DND-41 (cell line): Measurements from ENCODE around the gene PPP6R2.

ENCODE experiments used
- ATAC-seq: fragments of 200-7000 bp; cut with Tn5 transposase; 3 replicates; pipeline ENCODE4 v1.9.1; 2021; ENCODE audit warnings: low read depth; ENCODE audit not compliant: insufficient read depth
- DNase-seq: peaks from one replicate; pipeline ENCODE4 v3.0.0-alpha.2; 2020
- H2AFZ ChIP-seq: 2 replicates; pipeline ENCODE4 v1.6.0; 2012; ENCODE audit warnings: low read depth, low read length
- H3K27ac ChIP-seq: 2 replicates; pipeline ENCODE4 v1.5.1; 2012; ENCODE audit warnings: low read length, inconsistent platforms
- H3K27me3 ChIP-seq: fragments of 200-600 bp; sonication (generic); 2 replicates; pipeline ENCODE4 v1.6.0; 2012; ENCODE audit warnings: low read length, mild to moderate bottlenecking, inconsistent platforms; ENCODE audit not compliant: insufficient read depth, poor library complexity
- H3K36me3 ChIP-seq: 2 replicates; pipeline ENCODE4 v1.5.1; 2012; ENCODE audit warnings: low read length, inconsistent platforms; ENCODE audit not compliant: insufficient read depth
- H3K4me1 ChIP-seq: 2 replicates; pipeline ENCODE4 v1.5.1; 2012; ENCODE audit warnings: mild to moderate bottlenecking, low read length; ENCODE audit not compliant: insufficient read depth
- H3K4me2 ChIP-seq: 2 replicates; pipeline ENCODE4 v1.6.0; 2012; ENCODE audit warnings: mild to moderate bottlenecking, moderate library complexity, low read length, inconsistent platforms; ENCODE audit not compliant: insufficient read depth
- H3K4me3 ChIP-seq, 2 experiments: fragments of 200-600 bp in 1 of 2; shearing (Covaris generic) in 1 of 2; 2 replicates each; pipeline ENCODE4 v1.5.1; 2012 to 2016; ENCODE audit warnings: inconsistent platforms in 2 of 2, low read length in 2 of 2, mild to moderate bottlenecking in 2 of 2, low read depth in 1 of 2, moderate library complexity in 1 of 2
- H3K79me2 ChIP-seq: 2 replicates; pipeline ENCODE4 v1.6.0; 2012; ENCODE audit warnings: low read length, inconsistent platforms; ENCODE audit not compliant: insufficient read depth
- H3K9ac ChIP-seq: 2 replicates; pipeline ENCODE4 v1.6.0; 2012; ENCODE audit warnings: low read depth, mild to moderate bottlenecking, inconsistent platforms, low read length, moderate library complexity
- H3K9me3 ChIP-seq: 2 replicates; pipeline ENCODE4 v1.5.1; 2012; ENCODE audit warnings: low read length, moderate library complexity, mild to moderate bottlenecking, inconsistent platforms; ENCODE audit not compliant: insufficient read depth, severe bottlenecking
- H4K20me1 ChIP-seq: 2 replicates; pipeline ENCODE4 v1.6.0; 2012; ENCODE audit warnings: low read length; ENCODE audit not compliant: insufficient read depth
- CTCF ChIP-seq: IDR thresholded peaks from 2 replicates; pipeline ENCODE4 v1.5.1; 2012; ENCODE audit warnings: borderline replicate concordance, low read length, moderate library complexity, mild to moderate bottlenecking; ENCODE audit not compliant: poor library complexity, severe bottlenecking; ENCODE audit errors: extremely low read depth
- EZH2 ChIP-seq: IDR thresholded peaks from 3 replicates; pipeline ENCODE4 v1.6.1; 2012; ENCODE audit warnings: borderline replicate concordance, low read depth, mild to moderate bottlenecking, moderate library complexity, low read length, inconsistent platforms; ENCODE audit not compliant: severe bottlenecking

PPP6R2 gene

GRCh38 chr22:50486561-50487289, 143.6 kb downstream of the PPP6R2 start, which contains the start of gene MIOX:
MIOX (plus strand) TSS chr22:50486859; CDS start chr22:50486898, 39 bp downstream.
- H3K4me2 ChIP-seq: no peak within 1 kb of the TSS
- H2AFZ ChIP-seq: no peak within 1 kb of the TSS
- H3K36me3 ChIP-seq: no peaks in the 10 kb centered on the region
- TF ChIP-seq CTCF: no peak
- no peak for TF ChIP-seq EZH2
- no peaks in the 10 kb centered on the region for H3K79me2 ChIP-seq
- H3K27ac ChIP-seq: no peak within 1 kb of the TSS
- no peaks in the 10 kb centered on the region for H4K20me1 ChIP-seq
- no peaks in the 10 kb centered on the region for H3K4me1 ChIP-seq
- DNase-seq (no peak), ATAC-seq (no peak)
- no peaks in the 10 kb centered on the region for H3K27me3 ChIP-seq
- no peak within 1 kb of the TSS for H3K4me3 ChIP-seq
- H3K9ac ChIP-seq: no peak within 1 kb of the TSS
- H3K9me3 ChIP-seq: no peaks in the 10 kb centered on the region

GRCh38 chr22:50487290-50488005, 144.3 kb downstream of the PPP6R2 start:
- ATAC-seq: no peak
- H2AFZ ChIP-seq: no peak overlapping the region
- H3K9ac ChIP-seq: no peak overlapping the region

GRCh38 chr22:50488006-50488677, 145.0 kb downstream of the PPP6R2 start:
- Histone ChIP-seq H3K27ac (no peak overlapping the region), H3K4me1 (no peaks in the 10 kb centered on the region), H2AFZ (no peak overlapping the region), H4K20me1 (no peaks in the 10 kb centered on the region), H3K9ac (no peak overlapping the region), H3K79me2 (no peaks in the 10 kb centered on the region), H3K4me3 (no peak overlapping the region), H3K27me3 (no peaks in the 10 kb centered on the region), H3K9me3 (no peaks in the 10 kb centered on the region), H3K36me3 (no peaks in the 10 kb centered on the region), H3K4me2 (no peak overlapping the region)
- no peak for ATAC-seq
- TF ChIP-seq CTCF: no peak
- TF ChIP-seq EZH2: no peak
- no peak for DNase-seq

More at GRCh38 chr22:50487290-50488005, 144.3 kb downstream of the PPP6R2 start:
- no peak overlapping the region for H3K27ac ChIP-seq
- no peak overlapping the region for H3K4me2 ChIP-seq
- no peaks in the 10 kb centered on the region for H3K79me2 ChIP-seq
- H3K27me3 ChIP-seq: no peaks in the 10 kb centered on the region
- no peaks in the 10 kb centered on the region for H4K20me1 ChIP-seq
- DNase-seq: no peak
- H3K9me3 ChIP-seq: no peaks in the 10 kb centered on the region
- no peaks in the 10 kb centered on the region for H3K4me1 ChIP-seq
- no peak for TF ChIP-seq CTCF
- no peak for TF ChIP-seq EZH2
- no peaks in the 10 kb centered on the region for H3K36me3 ChIP-seq
- H3K4me3 ChIP-seq: no peak overlapping the region
